C4-2B (cell line): Measurements from ENCODE around the gene KRT9.

Experiments
- ZFX ChIP-seq: fragments of 450-650 bp; IDR thresholded peaks from 2 replicates; pipeline ENCODE4 v1.6.1; 2017
- TF ChIP-seq, protein P1 (sequence below): fragments of 450-650 bp; conservative IDR thresholded peaks from 2 replicates; pipeline ENCODE4 v1.5.1; 2017; ENCODE audit warnings: mild to moderate bottlenecking

DNA sequence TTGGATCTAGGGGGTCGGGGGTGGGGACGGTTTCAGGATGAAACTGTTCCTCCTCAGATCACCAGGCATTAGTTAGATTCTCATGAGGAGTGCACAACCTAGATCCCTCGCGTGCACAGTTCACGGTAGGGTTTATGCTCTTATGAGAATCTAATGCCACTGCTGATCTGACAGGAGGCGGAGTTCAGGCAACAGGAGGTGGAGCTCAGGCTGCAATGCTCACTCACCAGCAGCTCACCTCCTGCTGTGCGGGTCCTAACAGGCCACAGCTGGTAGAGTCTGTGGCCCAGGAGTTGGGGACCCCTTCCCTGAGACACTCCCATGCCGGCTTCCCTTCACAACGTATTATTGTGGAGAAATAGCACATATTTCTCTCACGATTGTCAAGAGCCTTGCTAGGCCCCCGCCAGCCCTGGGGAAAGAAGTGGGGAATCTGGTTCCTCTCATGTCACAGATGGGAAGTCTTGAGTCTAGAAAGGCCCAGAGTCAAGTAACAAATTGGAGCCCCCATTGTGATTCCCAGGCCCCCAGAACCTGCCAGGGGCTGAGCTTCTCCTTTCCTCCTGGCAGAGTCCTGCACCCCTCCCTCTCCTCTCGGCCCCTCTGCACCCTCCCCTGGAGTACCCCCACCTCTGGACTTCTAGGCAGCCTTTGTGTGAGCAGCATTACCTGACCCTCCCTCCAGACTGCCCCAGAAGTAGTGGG is 20.9 kb upstream of the KRT9 start:
- TF ChIP-seq, protein P1, sequence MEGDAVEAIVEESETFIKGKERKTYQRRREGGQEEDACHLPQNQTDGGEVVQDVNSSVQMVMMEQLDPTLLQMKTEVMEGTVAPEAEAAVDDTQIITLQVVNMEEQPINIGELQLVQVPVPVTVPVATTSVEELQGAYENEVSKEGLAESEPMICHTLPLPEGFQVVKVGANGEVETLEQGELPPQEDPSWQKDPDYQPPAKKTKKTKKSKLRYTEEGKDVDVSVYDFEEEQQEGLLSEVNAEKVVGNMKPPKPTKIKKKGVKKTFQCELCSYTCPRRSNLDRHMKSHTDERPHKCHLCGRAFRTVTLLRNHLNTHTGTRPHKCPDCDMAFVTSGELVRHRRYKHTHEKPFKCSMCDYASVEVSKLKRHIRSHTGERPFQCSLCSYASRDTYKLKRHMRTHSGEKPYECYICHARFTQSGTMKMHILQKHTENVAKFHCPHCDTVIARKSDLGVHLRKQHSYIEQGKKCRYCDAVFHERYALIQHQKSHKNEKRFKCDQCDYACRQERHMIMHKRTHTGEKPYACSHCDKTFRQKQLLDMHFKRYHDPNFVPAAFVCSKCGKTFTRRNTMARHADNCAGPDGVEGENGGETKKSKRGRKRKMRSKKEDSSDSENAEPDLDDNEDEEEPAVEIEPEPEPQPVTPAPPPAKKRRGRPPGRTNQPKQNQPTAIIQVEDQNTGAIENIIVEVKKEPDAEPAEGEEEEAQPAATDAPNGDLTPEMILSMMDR, result no peak
- TF ChIP-seq ZFX, result no peak
